Activated T-helper 17 cell treated with anti-CD3 and anti-CD28 coated beads, Interleukin-2, amount 50 U/mL, for 72 hours (primary cell): ENCODE measurements around the gene CEP68. TPM values are rescaled to one million over a fixed set of nuclear protein-coding genes. Genes with fewer than 3 reads are reported as not detected.

ENCODE experiments used
- ATAC-seq: fragments of 150-1000 bp; cut with Tn5 transposase; replicated peaks from 2 replicates; pipeline ENCODE4 v1.10.0; 2021; ENCODE audit warnings: mild to moderate bottlenecking, moderate library complexity
- H3K27ac Mint-ChIP-seq: one replicate; pipeline ENCODE4 v1.8.0; 2022; ENCODE audit warnings: mixed read lengths
- H3K27me3 Mint-ChIP-seq: one replicate; pipeline ENCODE4 v1.8.0; 2022; ENCODE audit warnings: mixed read lengths
- H3K36me3 Mint-ChIP-seq: one replicate; pipeline ENCODE4 v1.8.0; 2022; ENCODE audit warnings: low read depth, mild to moderate bottlenecking, mixed read lengths
- H3K4me1 Mint-ChIP-seq: one replicate; pipeline ENCODE4 v1.8.0; 2022; ENCODE audit warnings: mixed read lengths
- H3K4me3 Mint-ChIP-seq: one replicate; pipeline ENCODE4 v1.8.0; 2022; ENCODE audit warnings: mild to moderate bottlenecking, mixed read lengths
- H3K9me3 Mint-ChIP-seq: one replicate; pipeline ENCODE4 v1.8.0; 2022; ENCODE audit warnings: mixed read lengths
- total RNA-seq, 2 donors: library from RNA; stranded (reverse); gene quantifications; one replicate each; pipeline ENCODE4 v1.2.3, GENCODE V29; 2022

CEP68 gene
- total RNA-seq, 2 donors from 2014 or later = 6.9 to 10.5 TPM

- peak overlapping the region; percentile 25 for H3K27ac Mint-ChIP-seq
- H3K9me3 Mint-ChIP-seq = no peaks in the 10 kb centered on the region
- no peaks in the 10 kb centered on the region for H3K4me1 Mint-ChIP-seq
- no peak overlapping the region for H3K4me3 Mint-ChIP-seq
- H3K27me3 Mint-ChIP-seq = no peaks in the 10 kb centered on the region
- peaks cover 95% of the 10 kb centered on the region for H3K36me3 Mint-ChIP-seq
- no peak for ATAC-seq
Measured at GRCh38 chr2:65075605-65076344, 19.6 kb downstream of the CEP68 start.

GRCh38 chr2:65076345-65076710, 20.1 kb downstream of the CEP68 start:
- Mint-ChIP-seq H3K4me1 (no peaks in the 10 kb centered on the region), H3K36me3 (peaks cover 95% of the 10 kb centered on the region), H3K27ac (no peak overlapping the region), H3K4me3 (no peak overlapping the region), H3K27me3 (no peaks in the 10 kb centered on the region), H3K9me3 (no peaks in the 10 kb centered on the region)
- ATAC-seq = no peak

- Mint-ChIP-seq H3K4me1 (no peaks in the 10 kb centered on the region), H3K27me3 (no peaks in the 10 kb centered on the region)
- no peak for ATAC-seq
Measured at GRCh38 chr2:65077898-65078297, 21.7 kb downstream of the CEP68 start.

GRCh38 chr2:65079017-65079416, 22.8 kb downstream of the CEP68 start:
- peaks cover 97% of the 10 kb centered on the region for H3K36me3 Mint-ChIP-seq
- no peaks in the 10 kb centered on the region for H3K27me3 Mint-ChIP-seq
- no peak overlapping the region for H3K4me3 Mint-ChIP-seq
- no peaks in the 10 kb centered on the region for H3K4me1 Mint-ChIP-seq
- H3K27ac Mint-ChIP-seq = no peak overlapping the region
- no peak for ATAC-seq
- H3K9me3 Mint-ChIP-seq = no peaks in the 10 kb centered on the region

More at GRCh38 chr2:65077898-65078297, 21.7 kb downstream of the CEP68 start:
- H3K36me3 Mint-ChIP-seq = peaks cover 97% of the 10 kb centered on the region
- H3K9me3 Mint-ChIP-seq = no peaks in the 10 kb centered on the region
- H3K4me3 Mint-ChIP-seq = no peak overlapping the region
- H3K27ac Mint-ChIP-seq = no peak overlapping the region

- no peak overlapping the region for H3K4me3 Mint-ChIP-seq
- H3K36me3 Mint-ChIP-seq = peaks cover 98% of the 10 kb centered on the region
- no peaks in the 10 kb centered on the region for H3K9me3 Mint-ChIP-seq
- H3K27ac Mint-ChIP-seq = peak overlapping the region; percentile 30
- H3K4me1 Mint-ChIP-seq = no peaks in the 10 kb centered on the region
- no peak for ATAC-seq
- no peaks in the 10 kb centered on the region for H3K27me3 Mint-ChIP-seq
Measured at GRCh38 chr2:65081232-65081685, 25.0 kb downstream of the CEP68 start.

- H3K36me3 Mint-ChIP-seq = peaks cover 99% of the 10 kb centered on the region
- H3K27ac Mint-ChIP-seq = no peak overlapping the region
- no peak for ATAC-seq
- no peaks in the 10 kb centered on the region for H3K27me3 Mint-ChIP-seq
- no peaks in the 10 kb centered on the region for H3K4me1 Mint-ChIP-seq
- H3K9me3 Mint-ChIP-seq = no peaks in the 10 kb centered on the region
- no peak overlapping the region for H3K4me3 Mint-ChIP-seq
Measured at GRCh38 chr2:65085148-65085547, 28.9 kb downstream of the CEP68 start.

GRCh38 chr2:65092791-65093190, 36.6 kb downstream of the CEP68 start:
- no peak for ATAC-seq
- Mint-ChIP-seq H3K4me1 (peaks cover 12% of the 10 kb centered on the region), H3K4me3 (no peak overlapping the region), H3K27ac (peak overlapping the region; percentile 71), H3K27me3 (no peaks in the 10 kb centered on the region), H3K9me3 (no peaks in the 10 kb centered on the region), H3K36me3 (peaks cover 99% of the 10 kb centered on the region)

- H3K36me3 Mint-ChIP-seq = peaks cover 99% of the 10 kb centered on the region
- H3K27ac Mint-ChIP-seq = peak overlapping the region; percentile 71
Measured at GRCh38 chr2:65093211-65093610, 37.0 kb downstream of the CEP68 start.

GRCh38 chr2:65096948-65097347, 40.7 kb downstream of the CEP68 start:
- no peak for ATAC-seq
- H3K9me3 Mint-ChIP-seq = no peaks in the 10 kb centered on the region
- peak overlapping the region; percentile 13 for H3K27ac Mint-ChIP-seq
- peaks cover 96% of the 10 kb centered on the region for H3K36me3 Mint-ChIP-seq
- H3K27me3 Mint-ChIP-seq = no peaks in the 10 kb centered on the region
- H3K4me3 Mint-ChIP-seq = no peak overlapping the region
- H3K4me1 Mint-ChIP-seq = peaks cover 17% of the 10 kb centered on the region

More at GRCh38 chr2:65093211-65093610, 37.0 kb downstream of the CEP68 start:
- H3K4me1 Mint-ChIP-seq = peaks cover 12% of the 10 kb centered on the region
- H3K27me3 Mint-ChIP-seq = no peaks in the 10 kb centered on the region
- no peak for ATAC-seq
- H3K4me3 Mint-ChIP-seq = no peak overlapping the region
- no peaks in the 10 kb centered on the region for H3K9me3 Mint-ChIP-seq

- no peaks in the 10 kb centered on the region for H3K27me3 Mint-ChIP-seq
- no peaks in the 10 kb centered on the region for H3K9me3 Mint-ChIP-seq
- H3K4me3 Mint-ChIP-seq = no peak overlapping the region
- no peak overlapping the region for H3K27ac Mint-ChIP-seq
- no peak for ATAC-seq
- peaks cover 14% of the 10 kb centered on the region for H3K4me1 Mint-ChIP-seq
- peaks cover 96% of the 10 kb centered on the region for H3K36me3 Mint-ChIP-seq
Measured at GRCh38 chr2:65097844-65098243, 41.6 kb downstream of the CEP68 start.

- H3K4me3 Mint-ChIP-seq = no peak overlapping the region
- no peaks in the 10 kb centered on the region for H3K27me3 Mint-ChIP-seq
- no peak overlapping the region for H3K27ac Mint-ChIP-seq
- H3K9me3 Mint-ChIP-seq = no peaks in the 10 kb centered on the region
- peaks cover 96% of the 10 kb centered on the region for H3K36me3 Mint-ChIP-seq
- ATAC-seq = no peak
- H3K4me1 Mint-ChIP-seq = peaks cover 9% of the 10 kb centered on the region
Measured at GRCh38 chr2:65098741-65099140, 42.5 kb downstream of the CEP68 start.

- Mint-ChIP-seq H3K4me1 (peaks cover 14% of the 10 kb centered on the region), H3K36me3 (peaks cover 96% of the 10 kb centered on the region), H3K27ac (no peak overlapping the region), H3K9me3 (no peaks in the 10 kb centered on the region), H3K4me3 (no peak overlapping the region), H3K27me3 (no peaks in the 10 kb centered on the region)
- no peak for ATAC-seq
Measured at GRCh38 chr2:65101071-65101470, 44.9 kb downstream of the CEP68 start.

- Mint-ChIP-seq H3K27ac (no peak overlapping the region), H3K4me3 (no peak overlapping the region), H3K4me1 (peaks cover 11% of the 10 kb centered on the region), H3K27me3 (no peaks in the 10 kb centered on the region), H3K9me3 (no peaks in the 10 kb centered on the region), H3K36me3 (peaks cover 88% of the 10 kb centered on the region)
- no peak for ATAC-seq
Measured at GRCh38 chr2:65103013-65103715, 46.9 kb downstream of the CEP68 start.

GRCh38 chr2:65107530-65107929, 51.3 kb downstream of the CEP68 start:
- ATAC-seq = no peak
- Mint-ChIP-seq H3K36me3 (peaks cover 79% of the 10 kb centered on the region), H3K4me1 (peaks cover 6% of the 10 kb centered on the region), H3K27me3 (no peaks in the 10 kb centered on the region), H3K4me3 (no peak overlapping the region), H3K27ac (no peak overlapping the region), H3K9me3 (no peaks in the 10 kb centered on the region)

GRCh38 chr2:65108780-65109179, 52.6 kb downstream of the CEP68 start:
- Mint-ChIP-seq H3K27me3 (no peaks in the 10 kb centered on the region), H3K27ac (no peak overlapping the region), H3K9me3 (no peaks in the 10 kb centered on the region), H3K4me1 (peaks cover 10% of the 10 kb centered on the region), H3K36me3 (peaks cover 67% of the 10 kb centered on the region), H3K4me3 (no peak overlapping the region)
- ATAC-seq = no peak
